Activated T-cell treated with anti-CD3 and anti-CD28 coated beads, Interleukin-2, amount 50 U/mL, for 4 hours (primary cell): ENCODE measurements around the gene CLPTM1. TPM values are rescaled to one million over a fixed set of nuclear protein-coding genes. Genes with fewer than 3 reads are reported as not detected.
"Not testable (repeated sequence)": the region's sequence is repeated elsewhere in the genome, so short reads cannot be mapped to it uniquely, and the experiment has no call there.

Experiments used
- ATAC-seq, 2 donors: fragments of 200-7000 bp; cut with Tn5 transposase; one replicate each; pipeline ENCODE4 v1.10.0; 2021
- DNase-seq: peaks from one replicate; pipeline ENCODE4 v3.0.0-alpha.2; 2020
- H3K27me3 Mint-ChIP-seq: one replicate; pipeline ENCODE4 v1.8.0; 2021; ENCODE audit warnings: low read depth, mixed read lengths
- H3K36me3 Mint-ChIP-seq: one replicate; pipeline ENCODE4 v1.8.0; 2022; ENCODE audit warnings: mixed read lengths; ENCODE audit not compliant: insufficient read depth
- H3K4me1 Mint-ChIP-seq: one replicate; pipeline ENCODE4 v1.8.0; 2021; ENCODE audit warnings: low read depth, mixed read lengths
- H3K4me3 Mint-ChIP-seq: one replicate; pipeline ENCODE4 v1.8.0; 2021; ENCODE audit warnings: mild to moderate bottlenecking, moderate library complexity, mixed read lengths
- H3K9me3 Mint-ChIP-seq: one replicate; pipeline ENCODE4 v1.8.0; 2021; ENCODE audit warnings: mixed read lengths
- total RNA-seq, 3 donors: library from RNA; stranded (reverse); gene quantifications; one replicate each; pipeline ENCODE4 v1.2.1, GENCODE V29; 2021

Gene CLPTM1
- total RNA-seq, 3 donors from 2014 or later, result 103 to 117 (median 112) TPM

DNA sequence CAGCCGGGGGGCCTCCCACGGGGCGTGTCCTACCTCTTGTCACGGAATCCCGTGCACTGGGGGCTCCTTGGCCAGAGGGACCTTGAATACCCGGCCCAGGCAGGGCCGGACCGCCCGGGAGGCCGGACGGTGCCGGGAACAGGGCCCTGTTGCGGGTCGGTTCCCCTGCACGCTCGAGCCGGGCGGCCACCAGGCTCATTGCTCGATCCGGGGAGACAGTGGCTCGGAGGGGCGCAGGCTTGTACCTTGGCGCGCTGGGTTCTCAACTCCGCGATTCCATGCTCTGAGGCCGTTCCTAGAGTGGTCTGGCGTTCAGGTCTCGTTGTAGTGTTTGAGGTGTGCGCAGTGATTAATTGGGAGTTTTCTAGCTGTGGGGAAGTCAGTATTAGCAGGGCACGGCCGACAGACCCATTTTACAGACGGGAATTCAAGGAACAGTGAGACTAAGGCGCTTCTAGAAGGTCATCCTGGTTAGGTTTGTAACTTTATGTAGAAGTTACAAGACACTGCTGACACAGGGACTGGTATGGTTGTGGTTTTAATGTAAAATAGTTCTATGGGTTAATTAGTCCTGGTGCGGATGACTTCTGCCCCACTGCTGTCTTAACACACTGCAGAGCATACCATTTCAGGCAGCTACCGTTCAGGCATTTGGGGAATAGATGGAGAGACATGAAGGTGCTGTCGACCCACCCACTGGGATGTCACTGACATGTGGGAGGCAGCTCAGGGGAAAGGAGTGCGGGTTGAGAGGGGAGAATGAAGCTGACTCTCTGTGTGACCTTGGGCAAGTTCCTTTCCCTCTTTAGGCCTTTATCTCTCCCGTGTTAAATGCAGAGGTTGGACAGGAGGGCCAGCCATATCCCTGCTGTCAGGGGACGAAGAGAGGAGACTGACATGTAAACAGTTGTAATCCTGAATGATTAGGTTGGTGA, 592 bp downstream of the CLPTM1 start:
- Mint-ChIP-seq H3K4me1 (peaks cover 54% of the 10 kb centered on the region), H3K9me3 (no peaks in the 10 kb centered on the region), H3K4me3 (peak overlapping the region; percentile 97), H3K27me3 (no peaks in the 10 kb centered on the region), H3K36me3 (peaks cover 6% of the 10 kb centered on the region)
- DNase-seq (no peak), ATAC-seq (peak; percentile 25 to 39)

DNA sequence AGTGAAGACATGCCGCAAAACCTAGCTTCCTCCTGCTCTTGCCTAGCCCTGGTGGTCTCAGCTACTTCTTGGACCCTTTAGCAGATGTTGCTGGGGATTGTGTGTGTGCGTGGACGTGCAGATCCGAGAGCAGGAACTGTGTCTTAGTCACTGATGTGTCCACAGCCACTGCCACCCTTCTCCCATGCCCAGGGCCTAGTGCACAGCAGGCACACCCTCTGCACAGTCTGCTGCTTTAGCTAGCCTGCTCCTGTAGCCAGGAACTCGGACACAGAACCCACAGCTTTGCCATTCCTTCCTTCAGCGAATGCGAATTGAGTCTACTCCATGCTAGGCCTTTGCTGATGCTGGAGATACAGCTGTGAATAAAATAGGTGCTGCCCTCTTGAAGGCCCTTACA, 2.3 kb downstream of the CLPTM1 start:
- Mint-ChIP-seq H3K27me3 (no peaks in the 10 kb centered on the region), H3K36me3 (peaks cover 13% of the 10 kb centered on the region), H3K9me3 (no peaks in the 10 kb centered on the region), H3K4me3 (peak overlapping the region; percentile 97), H3K4me1 (peaks cover 57% of the 10 kb centered on the region)
- DNase-seq (no peak), ATAC-seq (no peak)

DNA sequence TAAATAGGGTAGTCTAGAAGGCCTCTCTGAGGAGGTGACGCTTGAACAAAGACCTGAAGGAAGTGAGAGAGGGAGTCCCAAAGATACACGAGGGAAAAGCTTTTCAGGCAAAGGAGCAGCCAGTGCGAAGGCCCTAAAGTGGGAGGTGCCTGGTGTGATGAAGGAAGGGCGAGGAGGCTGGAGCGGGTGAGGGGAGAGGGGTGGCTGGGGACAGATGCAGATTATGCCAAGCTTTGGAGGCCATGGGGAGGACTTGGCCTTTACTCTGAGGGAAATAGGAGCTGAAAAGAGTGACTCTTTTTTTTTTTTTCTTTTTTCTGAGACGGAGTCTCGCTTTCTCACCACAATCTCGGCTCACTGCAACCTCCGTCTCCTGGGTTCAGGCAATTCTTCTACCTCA, 2.9 kb downstream of the CLPTM1 start:
- no peak for DNase-seq
- no peak for ATAC-seq
- Mint-ChIP-seq H3K36me3 (peaks cover 13% of the 10 kb centered on the region), H3K27me3 (no peaks in the 10 kb centered on the region), H3K4me1 (peaks cover 57% of the 10 kb centered on the region), H3K4me3 (no peak overlapping the region), H3K9me3 (no peaks in the 10 kb centered on the region)

DNA sequence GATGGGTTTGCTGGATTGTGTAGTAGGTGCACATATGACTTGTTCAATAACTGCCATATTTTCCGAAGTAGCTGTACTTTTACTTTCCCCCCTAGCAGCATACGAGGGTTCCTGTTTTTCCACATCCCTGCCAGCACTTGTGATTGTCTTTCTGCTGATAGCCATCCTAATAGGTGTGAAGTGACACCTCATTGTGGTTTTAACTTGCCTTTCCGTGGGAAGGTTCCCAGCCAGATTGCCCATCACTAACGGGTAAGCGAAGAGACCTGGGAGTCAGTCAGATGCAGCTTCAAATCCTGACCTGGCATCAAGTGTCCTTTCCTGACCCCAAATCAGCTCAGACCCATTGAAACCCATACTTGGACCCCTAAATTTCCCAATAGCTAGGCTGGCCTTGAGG, 4.5 kb downstream of the CLPTM1 start:
- H3K27me3 Mint-ChIP-seq, result no peaks in the 10 kb centered on the region
- no peak overlapping the region for H3K4me3 Mint-ChIP-seq
- H3K9me3 Mint-ChIP-seq, result no peaks in the 10 kb centered on the region
- peaks cover 51% of the 10 kb centered on the region for H3K4me1 Mint-ChIP-seq
- DNase-seq (no peak), ATAC-seq (no peak)
- H3K36me3 Mint-ChIP-seq, result peaks cover 16% of the 10 kb centered on the region

DNA sequence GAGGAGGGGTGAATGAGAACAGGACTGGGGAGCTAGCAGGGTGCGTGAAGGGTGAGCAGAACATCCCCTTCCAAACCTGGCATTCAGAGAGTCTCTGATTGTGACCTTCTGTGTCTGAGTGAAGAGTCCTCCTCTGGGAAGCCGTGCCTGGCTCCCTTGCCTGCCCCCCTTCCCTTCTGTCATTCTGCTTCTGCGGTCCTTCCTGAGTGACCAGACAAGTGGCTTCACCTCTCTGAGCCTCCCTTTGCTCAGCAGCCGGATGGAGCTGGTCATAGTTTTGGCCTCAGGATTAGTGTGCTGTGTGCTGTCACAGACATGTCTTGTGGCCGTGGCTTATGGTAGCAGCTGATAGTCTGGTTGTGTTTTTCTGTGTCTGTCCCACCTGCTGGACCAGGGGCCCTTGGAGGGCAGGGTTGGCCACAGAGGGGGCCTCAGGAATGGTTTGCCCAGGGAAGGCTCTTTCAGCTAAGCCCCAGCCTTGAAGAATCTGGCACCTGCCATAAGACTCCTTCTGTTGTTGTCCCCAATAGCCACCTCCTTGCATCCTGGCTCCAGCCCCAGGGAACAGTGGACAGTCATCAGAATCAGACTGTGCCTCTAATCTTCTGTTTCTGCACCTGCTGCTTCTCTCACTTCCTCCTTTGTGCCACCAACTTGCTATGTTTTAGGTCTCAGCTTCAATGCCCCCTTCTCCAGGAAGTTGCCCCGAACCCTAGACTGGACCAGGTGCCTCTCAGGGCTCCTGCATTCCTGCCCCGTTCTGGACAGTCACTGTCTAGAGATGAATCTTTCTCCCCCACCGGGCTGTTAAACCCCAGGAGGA, 5.9 kb downstream of the CLPTM1 start:
- no peak overlapping the region for H3K4me3 Mint-ChIP-seq
- ATAC-seq, result no peak
- DNase-seq, result no peak
- no peaks in the 10 kb centered on the region for H3K27me3 Mint-ChIP-seq
- peaks cover 45% of the 10 kb centered on the region for H3K4me1 Mint-ChIP-seq
- no peaks in the 10 kb centered on the region for H3K9me3 Mint-ChIP-seq
- peaks cover 14% of the 10 kb centered on the region for H3K36me3 Mint-ChIP-seq

DNA sequence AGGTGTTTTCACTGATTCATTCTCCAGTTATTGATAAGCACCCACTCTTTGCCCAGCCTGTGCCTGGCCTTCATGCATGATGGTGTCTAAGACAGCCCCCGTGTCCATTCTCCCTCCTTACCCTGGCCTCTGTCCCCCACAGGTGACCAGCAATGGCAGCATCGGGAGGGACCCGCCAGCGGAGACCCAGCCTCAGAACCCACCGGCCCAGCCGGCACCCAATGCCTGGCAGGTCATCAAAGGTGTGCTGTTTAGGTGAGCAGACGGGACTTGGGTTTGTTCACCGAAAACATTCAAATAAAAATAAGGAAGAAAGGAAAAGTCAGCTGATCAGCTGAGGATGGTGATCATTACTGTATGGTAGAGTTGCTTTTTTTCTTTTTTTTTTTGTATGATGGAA, 6.6 kb downstream of the CLPTM1 start:
- DNase-seq (no peak), ATAC-seq (no peak)
- Mint-ChIP-seq H3K27me3 (no peaks in the 10 kb centered on the region), H3K36me3 (peaks cover 14% of the 10 kb centered on the region), H3K9me3 (no peaks in the 10 kb centered on the region), H3K4me3 (no peak overlapping the region), H3K4me1 (peaks cover 38% of the 10 kb centered on the region)

DNA sequence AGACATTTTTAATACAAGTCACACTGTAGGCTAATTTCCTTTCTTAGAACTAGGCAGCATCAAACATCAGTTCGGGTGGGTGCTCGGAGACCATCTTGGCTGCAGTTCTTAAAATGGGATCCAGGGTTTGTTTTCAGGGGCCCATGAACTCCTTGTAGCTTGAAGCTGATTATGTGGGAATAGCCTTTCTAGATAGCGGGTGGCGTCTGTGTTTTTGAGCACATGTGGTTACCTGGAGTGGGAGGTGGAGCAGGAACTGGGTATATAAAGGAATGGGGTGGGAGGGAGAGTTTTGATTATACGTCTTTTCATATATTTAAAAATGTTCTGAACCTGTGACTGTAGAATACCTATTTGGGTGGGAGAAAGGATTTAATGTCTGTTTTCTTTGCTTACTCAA, 12.9 kb downstream of the CLPTM1 start:
- H3K4me1 Mint-ChIP-seq, result no peaks in the 10 kb centered on the region
- no peak for ATAC-seq
- H3K9me3 Mint-ChIP-seq, result no peaks in the 10 kb centered on the region
- no peak for DNase-seq
- peaks cover 14% of the 10 kb centered on the region for H3K36me3 Mint-ChIP-seq
- no peak overlapping the region for H3K4me3 Mint-ChIP-seq
- no peaks in the 10 kb centered on the region for H3K27me3 Mint-ChIP-seq

DNA sequence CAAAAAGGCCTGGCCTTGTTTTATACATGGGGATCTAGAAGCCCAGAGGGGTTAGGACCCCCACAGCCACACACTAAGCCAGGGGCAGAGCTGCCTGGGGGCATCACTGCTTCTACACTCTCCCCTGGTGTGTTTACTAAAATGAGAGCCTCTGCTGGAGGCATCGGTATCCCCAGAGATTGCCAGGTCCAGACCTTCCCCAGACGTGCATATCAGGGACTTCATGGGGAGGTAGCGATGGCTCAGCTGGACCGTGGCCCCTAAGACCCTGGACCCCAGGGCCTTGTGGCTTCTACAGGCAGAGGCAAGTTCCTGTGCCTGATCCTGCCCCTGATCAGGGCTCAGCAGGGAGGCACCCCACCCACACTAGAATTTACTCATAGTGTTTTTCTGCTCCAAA, 13.5 kb downstream of the CLPTM1 start:
- H3K4me1 Mint-ChIP-seq, result no peaks in the 10 kb centered on the region

DNA sequence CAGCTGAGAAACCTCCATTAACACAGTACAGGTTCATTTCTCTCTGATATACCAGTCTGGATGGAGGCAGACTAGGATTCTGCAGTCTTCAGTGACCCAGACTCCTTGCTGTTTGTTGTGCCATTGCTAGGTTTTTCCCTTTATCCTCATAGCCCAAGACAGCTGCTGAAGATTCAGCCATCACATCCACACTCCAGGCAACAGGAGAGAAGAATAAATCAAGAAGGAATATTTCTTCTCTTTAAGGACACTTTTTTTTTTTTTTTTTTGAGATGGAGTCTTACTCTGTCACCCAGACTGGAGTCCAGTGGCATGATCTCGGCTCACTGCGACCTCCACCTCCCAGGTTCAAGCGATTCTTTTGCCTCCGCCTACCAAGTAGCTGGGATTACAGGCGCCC, 14.3 kb downstream of the CLPTM1 start:
- H3K4me1 Mint-ChIP-seq, result no peaks in the 10 kb centered on the region
- no peak for ATAC-seq
- DNase-seq, result no peak
- H3K36me3 Mint-ChIP-seq, result peaks cover 16% of the 10 kb centered on the region
- no peaks in the 10 kb centered on the region for H3K9me3 Mint-ChIP-seq
- H3K4me3 Mint-ChIP-seq, result no peak overlapping the region
- no peaks in the 10 kb centered on the region for H3K27me3 Mint-ChIP-seq

More for the DNA sequence above, 13.5 kb downstream of the CLPTM1 start:
- Mint-ChIP-seq H3K27me3 (no peaks in the 10 kb centered on the region), H3K36me3 (peaks cover 14% of the 10 kb centered on the region), H3K4me3 (no peak overlapping the region), H3K9me3 (no peaks in the 10 kb centered on the region)
- no peak for ATAC-seq
- no peak for DNase-seq

DNA sequence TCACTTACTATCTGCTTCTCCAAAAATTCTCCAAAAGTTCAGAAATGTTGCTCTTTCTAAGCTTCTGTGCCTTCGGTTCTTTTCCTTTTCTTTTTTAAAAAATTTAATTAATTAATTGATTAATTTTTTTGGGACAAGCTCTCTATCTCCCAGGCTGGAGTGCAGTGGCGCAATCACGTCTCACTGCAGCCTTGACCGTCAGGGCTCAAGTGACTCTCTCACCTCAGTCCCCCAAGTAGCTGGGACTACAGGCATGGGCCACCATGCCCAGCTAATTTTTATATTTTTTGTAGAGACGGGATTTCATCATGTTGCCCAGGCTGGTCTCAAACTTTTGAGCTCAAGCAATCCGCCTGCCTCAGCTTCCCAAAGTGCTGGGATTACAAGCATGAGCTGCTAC, 16.3 kb downstream of the CLPTM1 start:
- ATAC-seq, H3K9me3 Mint-ChIP-seq, H3K4me3 Mint-ChIP-seq, H3K4me1 Mint-ChIP-seq, H3K27me3 Mint-ChIP-seq, DNase-seq: not testable (repeated sequence)
- H3K36me3 Mint-ChIP-seq, result peaks cover 12% of the 10 kb centered on the region

DNA sequence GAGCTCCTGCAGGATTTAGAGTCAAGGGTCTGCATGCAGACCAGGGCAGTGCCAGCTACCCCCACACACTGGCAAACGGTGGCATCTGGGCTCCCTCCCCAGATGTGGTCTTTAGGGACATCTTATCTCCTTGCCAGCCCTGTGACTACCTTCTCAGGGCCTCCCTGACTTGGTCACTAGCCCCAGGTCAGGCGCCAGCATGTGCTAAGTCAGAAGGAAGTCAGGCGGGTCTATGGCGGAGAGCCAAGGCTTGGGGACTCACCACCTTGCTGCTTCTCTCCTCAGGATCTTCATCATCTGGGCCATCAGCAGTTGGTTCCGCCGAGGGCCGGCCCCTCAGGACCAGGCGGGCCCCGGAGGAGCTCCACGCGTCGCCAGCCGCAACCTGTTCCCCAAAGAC, 17.6 kb downstream of the CLPTM1 start:
- no peaks in the 10 kb centered on the region for H3K27me3 Mint-ChIP-seq
- no peak overlapping the region for H3K4me3 Mint-ChIP-seq
- DNase-seq (no peak), ATAC-seq (no peak)
- H3K9me3 Mint-ChIP-seq, result no peaks in the 10 kb centered on the region
- H3K36me3 Mint-ChIP-seq, result peaks cover 17% of the 10 kb centered on the region
- H3K4me1 Mint-ChIP-seq, result no peaks in the 10 kb centered on the region

DNA sequence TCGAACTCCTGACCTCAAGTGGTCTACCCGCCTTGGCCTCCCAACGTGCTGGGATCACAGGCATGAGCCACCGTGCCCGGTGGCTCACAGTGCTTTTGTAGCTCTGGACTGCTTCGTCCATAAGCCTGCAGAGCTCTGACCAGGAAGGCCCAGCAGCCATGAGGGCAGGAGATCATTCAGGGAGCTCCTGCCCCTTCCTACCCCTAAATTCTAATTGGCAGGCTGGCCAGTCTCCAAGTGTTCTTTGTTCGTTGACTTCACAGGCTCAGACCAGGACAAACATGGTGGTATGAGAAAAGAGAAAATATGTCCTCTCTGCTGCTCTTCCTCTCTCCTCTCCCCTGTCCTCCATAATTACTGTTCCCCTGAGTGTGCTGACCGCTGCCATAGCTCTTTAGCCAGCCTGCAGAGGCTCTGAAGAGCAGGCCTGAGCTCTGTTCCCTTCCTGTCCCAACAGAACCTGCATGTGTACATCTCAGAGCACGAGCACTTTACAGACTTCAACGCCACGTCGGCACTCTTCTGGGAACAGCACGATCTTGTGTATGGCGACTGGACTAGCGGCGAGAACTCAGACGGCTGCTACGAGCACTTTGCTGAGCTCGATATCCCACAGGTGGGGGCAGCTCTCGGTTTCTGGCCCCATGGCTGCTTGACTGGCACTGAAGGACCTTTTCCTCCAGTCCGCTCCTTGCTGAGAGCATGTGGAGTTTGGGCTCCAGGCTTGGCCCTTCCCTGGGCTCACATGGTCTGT, 19.0 kb downstream of the CLPTM1 start:
- ATAC-seq (no peak), DNase-seq (no peak)
- H3K9me3 Mint-ChIP-seq, result no peaks in the 10 kb centered on the region
- H3K27me3 Mint-ChIP-seq, result no peaks in the 10 kb centered on the region
- peaks cover 18% of the 10 kb centered on the region for H3K36me3 Mint-ChIP-seq
- H3K4me1 Mint-ChIP-seq, result no peaks in the 10 kb centered on the region
- H3K4me3 Mint-ChIP-seq, result no peak overlapping the region

DNA sequence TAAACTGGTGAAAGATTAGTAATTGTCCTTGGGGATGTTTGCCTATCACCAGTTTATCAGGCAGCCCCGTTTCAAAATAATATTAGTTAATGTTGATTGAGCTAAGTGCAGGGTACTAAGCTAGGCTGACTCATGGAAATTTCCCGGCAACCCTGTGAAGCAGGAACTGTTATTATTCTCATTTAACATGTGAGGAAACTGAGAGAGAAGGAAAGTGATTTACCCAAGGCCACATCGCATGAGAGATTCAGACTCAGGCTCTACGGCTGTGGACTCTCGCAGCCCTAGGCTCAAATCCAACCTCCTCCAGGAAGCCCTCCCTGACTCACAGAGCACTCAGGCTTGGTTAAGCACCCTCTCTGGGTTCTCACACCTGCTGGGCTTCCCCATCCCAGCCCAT, 19.7 kb downstream of the CLPTM1 start:
- DNase-seq (no peak), ATAC-seq (no peak)
- Mint-ChIP-seq H3K9me3 (no peaks in the 10 kb centered on the region), H3K27me3 (no peaks in the 10 kb centered on the region), H3K36me3 (peaks cover 23% of the 10 kb centered on the region), H3K4me3 (no peak overlapping the region), H3K4me1 (no peaks in the 10 kb centered on the region)

DNA sequence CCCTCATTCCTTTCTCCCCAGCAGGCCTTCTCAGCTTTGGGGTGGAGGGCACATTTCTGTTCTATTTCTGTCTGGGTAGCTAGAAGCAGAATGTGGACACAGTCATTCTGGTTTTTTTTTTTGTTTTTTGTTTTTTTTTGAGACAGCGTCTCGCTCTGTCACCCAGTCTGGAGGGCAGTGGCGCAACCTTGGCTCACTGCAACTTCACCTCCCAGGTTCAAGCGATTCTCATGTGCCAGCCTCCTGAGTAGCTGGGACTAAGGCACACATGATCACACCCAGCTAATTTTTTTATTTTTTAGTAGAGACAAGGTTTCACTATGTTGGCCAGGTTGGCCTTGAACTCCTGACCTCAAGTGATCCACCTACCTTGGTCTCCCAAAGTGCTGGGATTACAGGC, 20.3 kb downstream of the CLPTM1 start:
- DNase-seq (no peak), ATAC-seq (no peak)
- Mint-ChIP-seq H3K36me3 (peaks cover 23% of the 10 kb centered on the region), H3K4me1 (no peaks in the 10 kb centered on the region), H3K27me3 (no peaks in the 10 kb centered on the region), H3K9me3 (no peaks in the 10 kb centered on the region), H3K4me3 (no peak overlapping the region)
